HEK293 (cell line): ENCODE results near the gene HSCB.

Experiments
- IKZF3 ChIP-seq: fragments of 450-650 bp; IDR thresholded peaks from 2 replicates; pipeline ENCODE4 v1.5.0; 2018; ENCODE audit warnings: missing biosample characterization, mild to moderate bottlenecking, missing genetic modification characterization, moderate library complexity
- KLF10 ChIP-seq: fragments of 450-650 bp; IDR thresholded peaks from 2 replicates; pipeline ENCODE4 v1.5.1; 2018; ENCODE audit warnings: missing biosample characterization, mild to moderate bottlenecking, missing genetic modification characterization
- KLF17 ChIP-seq: fragments of 450-650 bp; formaldehyde crosslinking; IDR thresholded peaks from 2 replicates; pipeline ENCODE4 v1.5.1; 2016; ENCODE audit warnings: missing biosample characterization, missing genetic modification characterization
- REST ChIP-seq: fragments of 450-650 bp; formaldehyde crosslinking; IDR thresholded peaks from 2 replicates; pipeline ENCODE4 v1.5.1; 2016; ENCODE audit warnings: missing biosample characterization, missing genetic modification characterization
- YY2 ChIP-seq: fragments of 450-650 bp; formaldehyde crosslinking; IDR thresholded peaks from 2 replicates; pipeline ENCODE4 v1.5.1; 2016; ENCODE audit warnings: missing biosample characterization, missing genetic modification characterization
- ZBTB20 ChIP-seq: fragments of 450-650 bp; formaldehyde crosslinking; IDR thresholded peaks from 2 replicates; pipeline ENCODE4 v1.5.1; 2016; ENCODE audit warnings: missing biosample characterization, missing genetic modification characterization
- ZBTB8A ChIP-seq: fragments of 450-650 bp; formaldehyde crosslinking; IDR thresholded peaks from 2 replicates; pipeline ENCODE4 v1.5.1; 2016; ENCODE audit warnings: missing biosample characterization, missing genetic modification characterization
- ZNF138 ChIP-seq: fragments of 450-650 bp; formaldehyde crosslinking; IDR thresholded peaks from 2 replicates; pipeline ENCODE4 v1.5.1; 2016; ENCODE audit warnings: missing biosample characterization, missing genetic modification characterization, borderline replicate concordance
- ZNF157 ChIP-seq: fragments of 450-650 bp; formaldehyde crosslinking; IDR thresholded peaks from 2 replicates; pipeline ENCODE4 v1.5.1; 2016; ENCODE audit warnings: missing biosample characterization, missing genetic modification characterization
- ZNF175 ChIP-seq: fragments of 450-650 bp; formaldehyde crosslinking; IDR thresholded peaks from 2 replicates; pipeline ENCODE4 v1.5.1; 2016; ENCODE audit warnings: missing biosample characterization, missing genetic modification characterization
- ZNF280D ChIP-seq: fragments of 450-650 bp; formaldehyde crosslinking; IDR thresholded peaks from 2 replicates; pipeline ENCODE4 v1.5.1; 2016; ENCODE audit warnings: missing biosample characterization, missing genetic modification characterization
- ZNF366 ChIP-seq: fragments of 450-650 bp; formaldehyde crosslinking; conservative IDR thresholded peaks from 2 replicates; pipeline ENCODE4 v1.5.1; 2016; ENCODE audit warnings: missing biosample characterization, missing genetic modification characterization
- ZNF488 ChIP-seq: fragments of 450-650 bp; formaldehyde crosslinking; IDR thresholded peaks from 2 replicates; pipeline ENCODE4 v1.5.1; 2016; ENCODE audit warnings: missing biosample characterization, missing genetic modification characterization
- ZNF514 ChIP-seq: fragments of 450-650 bp; formaldehyde crosslinking; IDR thresholded peaks from 2 replicates; pipeline ENCODE4 v1.5.1; 2016; ENCODE audit warnings: missing biosample characterization, missing genetic modification characterization
- ZNF518A ChIP-seq: fragments of 450-650 bp; formaldehyde crosslinking; conservative IDR thresholded peaks from 2 replicates; pipeline ENCODE4 v1.5.1; 2016; ENCODE audit warnings: low read depth, missing biosample characterization, missing genetic modification characterization
- ZNF549 ChIP-seq: fragments of 450-650 bp; IDR thresholded peaks from 2 replicates; pipeline ENCODE4 v1.5.1; 2018; ENCODE audit warnings: missing biosample characterization, missing genetic modification characterization, mild to moderate bottlenecking, inconsistent platforms, moderate library complexity
- ZNF558 ChIP-seq: fragments of 450-650 bp; formaldehyde crosslinking; IDR thresholded peaks from 2 replicates; pipeline ENCODE4 v1.5.1; 2016; ENCODE audit warnings: missing biosample characterization, missing genetic modification characterization
- ZNF621 ChIP-seq: fragments of 450-650 bp; formaldehyde crosslinking; IDR thresholded peaks from 2 replicates; pipeline ENCODE4 v1.5.1; 2017; ENCODE audit warnings: missing biosample characterization, missing genetic modification characterization
- ZNF639 ChIP-seq: fragments of 450-650 bp; formaldehyde crosslinking; IDR thresholded peaks from 2 replicates; pipeline ENCODE4 v1.5.1; 2016; ENCODE audit warnings: missing biosample characterization, missing genetic modification characterization
- ZNF645 ChIP-seq: fragments of 450-650 bp; formaldehyde crosslinking; IDR thresholded peaks from 2 replicates; pipeline ENCODE4; 2016; ENCODE audit warnings: missing biosample characterization, missing genetic modification characterization
- ZNF654 ChIP-seq: fragments of 450-650 bp; formaldehyde crosslinking; IDR thresholded peaks from 2 replicates; pipeline ENCODE4 v1.5.1; 2016; ENCODE audit warnings: low read depth, missing biosample characterization, missing genetic modification characterization
- ZNF677 ChIP-seq: fragments of 450-650 bp; IDR thresholded peaks from 2 replicates; pipeline ENCODE4 v1.5.0; 2018; ENCODE audit warnings: missing biosample characterization, mild to moderate bottlenecking, missing genetic modification characterization, moderate library complexity
- ZSCAN16 ChIP-seq: fragments of 450-650 bp; formaldehyde crosslinking; IDR thresholded peaks from 2 replicates; pipeline ENCODE4 v1.5.1; 2016; ENCODE audit warnings: missing biosample characterization, missing genetic modification characterization

The HSCB gene

GRCh38 chr22:28772633-28773460, 31.0 kb downstream of the HSCB start, which contains the start of gene CCDC117 (continued):
- TF ChIP-seq ZNF518A (no peak), ZBTB8A (tag by site-specific recombination) (peak; percentile 76), ZSCAN16 (no peak), ZNF549 (tag by site-specific recombination) (no peak), REST (no peak), ZNF280D (tag by site-specific recombination) (no peak), ZNF488 (tag by site-specific recombination) (no peak), YY2 (tag by site-specific recombination) (peak; percentile 90), ZNF138 (tag by site-specific recombination) (no peak), ZBTB20 (tag by site-specific recombination) (peak; percentile 52; the same call in 1 of the 2 replicates), ZNF514 (no peak), ZNF645 (tag by site-specific recombination) (no peak), ZNF175 (no peak), ZNF366 (tag by site-specific recombination) (no peak), IKZF3 (no peak), ZNF558 (tag by site-specific recombination) (no peak), KLF10 (tag by site-specific recombination) (peak; percentile 40; the same call in 1 of the 2 replicates), ZNF621 (tag by site-specific recombination) (no peak), ZNF654 (no peak), ZNF639 (tag by site-specific recombination) (peak; percentile 60), ZNF677 (tag by site-specific recombination) (0 out of 2 replicates have a peak, but pooled peaks have one; percentile 44), ZNF157 (no peak), KLF17 (tag by site-specific recombination) (0 out of 2 replicates have a peak, but pooled peaks have one; percentile 39)
